SHP77 (cell line): ENCODE data around the gene KDM2B.

ENCODE experiments used
- DNase-seq, 2 experiments: peaks; one replicate each; lab custom pipeline; 2025; lab: John Stamatoyannopoulos, UW

The KDM2B gene

GRCh38 chr12:121580959-121581685 is at the start of gene KDM2B:
KDM2B (minus strand) TSS chr12:121581023; CDS start chr12:121580911, 112 bp downstream.
- peak; percentile 73 to 81 for DNase-seq

- no peak for DNase-seq
Measured at GRCh38 chr12:121628536-121628935, 47.7 kb upstream of the KDM2B start.

- DNase-seq, result no peak
Measured at GRCh38 chr12:121628037-121628436, 47.2 kb upstream of the KDM2B start.

GRCh38 chr12:121626853-121627640 is 46.2 kb upstream of the KDM2B start:
- DNase-seq, result peak; percentile 40 to 67

GRCh38 chr12:121626087-121626852 is 45.4 kb upstream of the KDM2B start, which contains the start of gene ORAI1:
ORAI1 (plus strand) TSS chr12:121626530.
- peak; percentile 88 to 90 for DNase-seq

GRCh38 chr12:121620333-121620891 is 39.6 kb upstream of the KDM2B start:
- DNase-seq, result no peak

- DNase-seq, result no peak
Measured at GRCh38 chr12:121618659-121619233, 37.9 kb upstream of the KDM2B start.

GRCh38 chr12:121614872-121615467 is 34.1 kb upstream of the KDM2B start:
- DNase-seq, result no peak

- DNase-seq, result no peak
Measured at GRCh38 chr12:121613462-121613861, 32.6 kb upstream of the KDM2B start.

GRCh38 chr12:121611306-121611705 is 30.5 kb upstream of the KDM2B start:
- no peak for DNase-seq

- DNase-seq, result no peak
Measured at GRCh38 chr12:121610239-121611149, 29.7 kb upstream of the KDM2B start.

GRCh38 chr12:121608301-121608700 is 27.5 kb upstream of the KDM2B start:
- DNase-seq, result no peak

- no peak for DNase-seq
Measured at GRCh38 chr12:121603581-121603980, 22.8 kb upstream of the KDM2B start.

- no peak for DNase-seq
Measured at GRCh38 chr12:121602766-121603165, 21.9 kb upstream of the KDM2B start.

GRCh38 chr12:121600702-121601336 is 20.0 kb upstream of the KDM2B start:
- no peak for DNase-seq

- no peak for DNase-seq
Measured at GRCh38 chr12:121596526-121596925, 15.7 kb upstream of the KDM2B start.

GRCh38 chr12:121595520-121595919 is 14.7 kb upstream of the KDM2B start:
- no peak for DNase-seq

- DNase-seq, result no peak
Measured at GRCh38 chr12:121592320-121592719, 11.5 kb upstream of the KDM2B start.

GRCh38 chr12:121590476-121591143 is 9.8 kb upstream of the KDM2B start:
- no peak for DNase-seq
